PC-3 (cell line): ENCODE results near the gene C1GALT1C1. TPM values are rescaled to one million over a fixed set of nuclear protein-coding genes. Genes with fewer than 3 reads are reported as not detected.

Experiments used
- ATAC-seq: fragments of 200-7000 bp; cut with Tn5 transposase; 2 replicates; pipeline ENCODE4 v1.9.1; 2020; ENCODE audit warnings: mild to moderate bottlenecking, moderate library complexity
- BruUV-seq: library from RNA; stranded (reverse); fragments of 400-500 nt; replicated peaks from 2 replicates; lab custom pipeline; 2021; lab: Mats Ljungman, UMichigan
- CTCF ChIA-PET: fragments of 300-600 bp; sonication (Branson Sonifier 250); formaldehyde crosslinking; loops from one replicate; lab custom pipeline; 2022; ENCODE audit warnings: antibody characterized with exemption; lab: Charles Lee
- POLR2A ChIA-PET: fragments of 300-600 bp; sonication (Branson Sonifier 250); formaldehyde crosslinking; loops from one replicate; lab custom pipeline; 2022; ENCODE audit warnings: antibody characterized with exemption; ENCODE audit not compliant: unreplicated experiment; lab: Charles Lee
- DNase-seq: peaks from one replicate; pipeline ENCODE4 v3.0.0-alpha.2; 2015
- H2AFZ ChIP-seq: fragments of 300-600 bp; sonication (generic); 2 replicates; pipeline ENCODE4 v1.6.0; 2016; ENCODE audit warnings: antibody characterized with exemption, low read length
- H3F3A ChIP-seq: fragments of 300-600 bp; sonication (generic); one replicate; pipeline ENCODE4 v1.6.0; 2017; ENCODE audit warnings: antibody characterized with exemption, low read length, control low read depth, mild to moderate bottlenecking; ENCODE audit not compliant: unreplicated experiment
- H3K27ac ChIP-seq: fragments of 300-600 bp; sonication (generic); 2 replicates; pipeline ENCODE4 v1.5.1; 2016; ENCODE audit warnings: mild to moderate bottlenecking, low read length
- H3K27me3 ChIP-seq: fragments of 300-600 bp; sonication (generic); 2 replicates; pipeline ENCODE4 v1.6.1; 2016; ENCODE audit warnings: low read length, mixed read lengths
- H3K36me3 ChIP-seq: fragments of 300-600 bp; sonication (generic); 2 replicates; pipeline ENCODE4 v1.6.1; 2016; ENCODE audit warnings: low read depth, mixed run types, low read length, mixed read lengths
- H3K4me1 ChIP-seq: fragments of 300-600 bp; sonication (generic); 2 replicates; pipeline ENCODE4 v1.5.1; 2016; ENCODE audit warnings: low read length; ENCODE audit not compliant: insufficient read depth
- H3K4me2 ChIP-seq: fragments of 300-600 bp; sonication (generic); 2 replicates; pipeline ENCODE4 v1.6.0; 2016; ENCODE audit warnings: low read length
- H3K4me3 ChIP-seq: fragments of 300-600 bp; sonication (generic); 2 replicates; pipeline ENCODE4 v1.5.1; 2016; ENCODE audit warnings: mild to moderate bottlenecking, low read length, mixed read lengths
- H3K79me2 ChIP-seq: fragments of 300-600 bp; sonication (generic); 2 replicates; pipeline ENCODE4 v1.6.1; 2017; ENCODE audit warnings: low read length, mixed read lengths
- H3K9ac ChIP-seq: fragments of 300-600 bp; sonication (generic); 2 replicates; pipeline ENCODE4 v1.6.0; 2016; ENCODE audit warnings: mild to moderate bottlenecking, low read length
- H3K9me2 ChIP-seq: fragments of 300-600 bp; sonication (generic); replicated peaks from 2 replicates; pipeline ENCODE4 v1.6.1; 2016; ENCODE audit warnings: mixed run types, low read length, mixed read lengths
- H3K9me3 ChIP-seq: fragments of 300-600 bp; sonication (generic); 2 replicates; pipeline ENCODE4 v1.6.1; 2016; ENCODE audit warnings: low read length, mixed read lengths
- H4K20me1 ChIP-seq: fragments of 300-600 bp; sonication (generic); 2 replicates; pipeline ENCODE4 v1.6.1; 2016; ENCODE audit warnings: low read length, mixed read lengths
- CTCF ChIP-seq: fragments of 300-600 bp; sonication (generic); conservative IDR thresholded peaks from 2 replicates; pipeline ENCODE4 v1.5.1; 2017; ENCODE audit warnings: antibody characterized with exemption, low read depth, mild to moderate bottlenecking, low read length
- EZH2 ChIP-seq: fragments of 300-600 bp; sonication (generic); IDR thresholded peaks from one replicate; pipeline ENCODE4 v1.6.1; 2017; ENCODE audit warnings: antibody characterized with exemption, mild to moderate bottlenecking, low read length; ENCODE audit not compliant: unreplicated experiment
- EZH2phosphoT487 ChIP-seq: fragments of 300-600 bp; sonication (generic); IDR thresholded peaks from 2 replicates; pipeline ENCODE4 v1.6.1; 2018; ENCODE audit warnings: mild to moderate bottlenecking, antibody characterized with exemption, low read length, borderline replicate concordance
- intact Hi-C: fragments of 100-400 bp; cut with micrococcal nuclease; formaldehyde crosslinking; loops from 2 replicates; pipeline ENCODE4 v1.9.0; 2023
- total RNA-seq: library from RNA; depleted of rRNA; stranded (reverse); fragments of >200 nt; gene quantifications from 2 replicates; pipeline ENCODE4 v1.2.3, GENCODE V29; 2014

Gene C1GALT1C1
- total RNA-seq, 1 experiment from 2014 or later, result 37.2 TPM

GRCh38 chrX:120672841-120673530 is 43.1 kb upstream of the C1GALT1C1 start:
- no peaks in the 10 kb centered on the region for H3K79me2 ChIP-seq
- CTCF ChIA-PET, result no interaction called here
- TF ChIP-seq EZH2, result no peak
- no peak for TF ChIP-seq CTCF
- no peak for TF ChIP-seq EZH2phosphoT487
- H3K9me2 ChIP-seq, result no peaks in the 10 kb centered on the region
- peak overlapping the region; percentile 62 for H3K4me2 ChIP-seq
- DNase-seq, result no peak
- H3K27ac ChIP-seq, result peak overlapping the region; percentile 98
- no peaks in the 10 kb centered on the region for H3F3A ChIP-seq
- no TSS peak for BruUV-seq
- intact Hi-C loops, result no loop called here
- no peak overlapping the region for H3K4me3 ChIP-seq
- peak overlapping the region; percentile 46 for H3K9ac ChIP-seq
- H4K20me1 ChIP-seq, result no peaks in the 10 kb centered on the region
- no peak for ATAC-seq
- no peaks in the 10 kb centered on the region for H3K27me3 ChIP-seq
- peak overlapping the region; percentile 64 for H2AFZ ChIP-seq
- POLR2A ChIA-PET, result interaction anchor here (0.6 kb wide), 1 partner anchor 39 kb away, joined by 3 read pairs; no protein-coding TSS in a partner anchor
- no peaks in the 10 kb centered on the region for H3K9me3 ChIP-seq
- no peaks in the 10 kb centered on the region for H3K36me3 ChIP-seq
- H3K4me1 ChIP-seq, result peaks cover 23% of the 10 kb centered on the region

- H3K4me3 ChIP-seq, result no peak overlapping the region
- H3K79me2 ChIP-seq, result no peaks in the 10 kb centered on the region
- no peaks in the 10 kb centered on the region for H3F3A ChIP-seq
- H3K27ac ChIP-seq, result peak overlapping the region; percentile 98
- ChIA-PET CTCF (no interaction called here), POLR2A (interaction anchor here (0.6 kb wide), 3 partner anchors 39 to 63 kb away, joined by 3 to 5 read pairs (median 4); no protein-coding TSS in a partner anchor)
- no peaks in the 10 kb centered on the region for H3K9me2 ChIP-seq
- BruUV-seq, result no TSS peak
- peak overlapping the region; percentile 62 for H3K4me2 ChIP-seq
- intact Hi-C loops, result no loop called here
- no peaks in the 10 kb centered on the region for H3K36me3 ChIP-seq
- peak overlapping the region; percentile 64 for H2AFZ ChIP-seq
- no peaks in the 10 kb centered on the region for H3K9me3 ChIP-seq
- peak overlapping the region; percentile 75 for H3K9ac ChIP-seq
- TF ChIP-seq EZH2 (no peak), EZH2phosphoT487 (no peak), CTCF (no peak)
- H4K20me1 ChIP-seq, result no peaks in the 10 kb centered on the region
- H3K4me1 ChIP-seq, result peaks cover 23% of the 10 kb centered on the region
- H3K27me3 ChIP-seq, result no peaks in the 10 kb centered on the region
- DNase-seq (peak; percentile 83), ATAC-seq (peak; percentile 93)
These were observed 42.5 kb upstream of the C1GALT1C1 start for GRCh38 chrX:120672389-120672788.

- Histone ChIP-seq H4K20me1 (no peaks in the 10 kb centered on the region), H3K9me3 (no peaks in the 10 kb centered on the region), H3K9me2 (no peaks in the 10 kb centered on the region), H3K79me2 (no peaks in the 10 kb centered on the region), H3K27me3 (no peaks in the 10 kb centered on the region), H3K4me3 (no peak overlapping the region), H3K36me3 (no peaks in the 10 kb centered on the region), H3K4me1 (peaks cover 23% of the 10 kb centered on the region), H3K4me2 (peak overlapping the region; percentile 62), H3F3A (no peaks in the 10 kb centered on the region), H3K27ac (peak overlapping the region; percentile 98), H3K9ac (peak overlapping the region; percentile 75), H2AFZ (peak overlapping the region; percentile 64)
- ATAC-seq (no peak; the same call in 1 of the 2 replicates), DNase-seq (no peak)
- ChIA-PET POLR2A (interaction anchor here (0.6 kb wide), 2 partner anchors 61 to 63 kb away, joined by 4 to 5 read pairs; no protein-coding TSS in a partner anchor), CTCF (no interaction called here)
- TF ChIP-seq EZH2, result no peak
- TF ChIP-seq CTCF, result no peak
- TF ChIP-seq EZH2phosphoT487, result no peak
- BruUV-seq, result no TSS peak
- intact Hi-C loops, result no loop called here
These were observed 42.1 kb upstream of the C1GALT1C1 start for GRCh38 chrX:120671963-120672362.
